NCI-H524 treated with DMSO at 0.1 percent for 48 hours (cell line): ENCODE results near the gene CNKSR1.

Source experiments
- DNase-seq: peaks from one replicate; lab custom pipeline; 2025; lab: John Stamatoyannopoulos, UW

Gene CNKSR1

GRCh38 chr1:26177182-26177684 lies at the start of gene CNKSR1:
Gene CNKSR1 (plus strand): TSS chr1:26177491. CDS start chr1:26177548, 57 bp downstream.
- DNase-seq: no peak

GRCh38 chr1:26129778-26130177 lies 47.5 kb upstream of the CNKSR1 start:
- DNase-seq: no peak

GRCh38 chr1:26130695-26131094 lies 46.6 kb upstream of the CNKSR1 start:
- DNase-seq: no peak

GRCh38 chr1:26132128-26132833 lies 45.0 kb upstream of the CNKSR1 start:
- no peak for DNase-seq

- DNase-seq: no peak
Measured at GRCh38 chr1:26132834-26133167, 44.5 kb upstream of the CNKSR1 start.

- DNase-seq: no peak
Measured at GRCh38 chr1:26134466-26134865, 42.8 kb upstream of the CNKSR1 start.

- DNase-seq: no peak
Measured at GRCh38 chr1:26138974-26139558, 38.2 kb upstream of the CNKSR1 start.

- no peak for DNase-seq
Measured at GRCh38 chr1:26142159-26142558, 35.1 kb upstream of the CNKSR1 start.

GRCh38 chr1:26145041-26145959 lies 32.0 kb upstream of the CNKSR1 start:
- DNase-seq: peak; percentile 6

GRCh38 chr1:26145960-26146294 lies 31.4 kb upstream of the CNKSR1 start:
- no peak for DNase-seq

GRCh38 chr1:26148887-26149286 lies 28.4 kb upstream of the CNKSR1 start:
- DNase-seq: no peak

GRCh38 chr1:26153966-26154532 lies 23.2 kb upstream of the CNKSR1 start:
- no peak for DNase-seq

- DNase-seq: no peak
Measured at GRCh38 chr1:26154750-26155149, 22.5 kb upstream of the CNKSR1 start.

- no peak for DNase-seq
Measured at GRCh38 chr1:26155370-26156284, 21.7 kb upstream of the CNKSR1 start.

- no peak for DNase-seq
Measured at GRCh38 chr1:26156285-26157038, 20.8 kb upstream of the CNKSR1 start.

GRCh38 chr1:26158271-26158907 lies 18.9 kb upstream of the CNKSR1 start:
- DNase-seq: no peak

- no peak for DNase-seq
Measured at GRCh38 chr1:26158908-26159742, 18.2 kb upstream of the CNKSR1 start, which contains the start of gene FAM110D. Gene FAM110D (plus strand): TSS chr1:26159079. CDS start chr1:26161292, 2,213 bp downstream.

GRCh38 chr1:26159743-26160039 lies 17.6 kb upstream of the CNKSR1 start:
- DNase-seq: no peak
